Activated T-cell treated with anti-CD3 and anti-CD28 coated beads for 1 hour (primary cell): ENCODE results near the gene ANKEF1.
"Not testable (repeated sequence)": the region's sequence is repeated elsewhere in the genome, so short reads cannot be mapped to it uniquely, and the experiment has no call there.

Source experiments
- DNase-seq: peaks from one replicate; pipeline ENCODE4 v3.0.0-alpha.2; 2020; ENCODE audit warnings: low read depth

The ANKEF1 gene

GRCh38 chr20:10033905-10034650 lies 709 bp upstream of the ANKEF1 start:
- DNase-seq, result no peak

DNA sequence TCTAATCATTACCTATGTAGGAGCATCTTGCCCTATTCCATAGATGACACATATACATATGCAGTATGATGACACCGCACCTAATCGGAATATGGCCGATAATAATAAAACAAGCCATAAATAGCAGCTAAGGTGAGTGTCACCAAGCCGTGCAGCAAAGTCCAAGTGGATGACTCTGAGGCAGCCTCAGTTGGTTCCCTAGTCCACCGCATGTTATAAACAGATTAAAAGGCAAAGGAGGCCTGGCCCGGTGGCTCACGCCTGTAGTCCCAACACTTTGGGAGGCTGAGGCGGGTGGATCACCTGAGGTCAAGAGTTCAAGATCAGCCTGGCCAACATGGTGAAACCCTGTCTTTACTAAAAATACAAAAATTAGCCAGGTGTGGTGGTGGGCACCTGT lies 1.5 kb downstream of the ANKEF1 start:
- not testable (repeated sequence) for DNase-seq

DNA sequence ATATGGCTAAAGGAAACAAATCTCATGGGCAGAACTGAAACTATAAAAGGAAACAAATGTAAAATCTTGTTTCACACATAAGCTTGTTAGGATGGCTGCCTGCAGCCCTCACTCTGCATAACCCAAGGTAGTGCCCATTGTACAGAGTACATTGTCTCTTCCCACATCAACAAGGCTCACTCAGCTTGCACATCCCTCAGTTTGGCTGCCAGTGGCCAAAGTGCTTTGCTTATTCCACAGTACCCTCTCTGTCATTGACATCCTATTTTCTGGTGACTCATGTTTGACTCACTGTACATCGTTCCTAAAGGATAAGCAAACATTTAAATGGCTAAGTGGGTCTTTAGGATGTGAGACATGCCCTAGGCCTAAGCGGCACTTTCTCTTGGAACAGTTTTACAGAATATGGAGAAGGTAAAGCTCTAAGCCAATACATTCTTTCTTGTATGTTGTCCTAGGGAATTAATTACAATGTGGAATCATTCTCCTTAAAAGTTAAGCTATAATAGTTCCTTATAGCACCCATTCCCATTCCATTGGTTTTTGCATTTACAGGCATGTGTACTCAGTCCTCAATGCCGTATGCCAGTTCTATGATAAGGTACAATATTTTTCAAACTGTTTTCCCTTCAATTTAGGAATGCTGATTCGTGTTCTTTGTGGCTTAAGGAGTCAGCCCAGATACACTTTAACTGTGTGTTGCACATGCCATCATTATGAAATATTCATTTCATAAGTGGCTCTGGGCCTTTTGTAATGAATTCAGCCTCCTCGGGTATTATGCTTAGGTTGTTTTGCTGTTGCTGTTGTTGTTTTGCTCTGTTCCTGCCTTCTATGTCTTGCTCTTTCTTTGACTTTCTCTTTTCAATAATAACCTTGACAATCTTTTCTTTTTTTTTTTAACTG lies 5.5 kb downstream of the ANKEF1 start:
- no peak for DNase-seq

DNA sequence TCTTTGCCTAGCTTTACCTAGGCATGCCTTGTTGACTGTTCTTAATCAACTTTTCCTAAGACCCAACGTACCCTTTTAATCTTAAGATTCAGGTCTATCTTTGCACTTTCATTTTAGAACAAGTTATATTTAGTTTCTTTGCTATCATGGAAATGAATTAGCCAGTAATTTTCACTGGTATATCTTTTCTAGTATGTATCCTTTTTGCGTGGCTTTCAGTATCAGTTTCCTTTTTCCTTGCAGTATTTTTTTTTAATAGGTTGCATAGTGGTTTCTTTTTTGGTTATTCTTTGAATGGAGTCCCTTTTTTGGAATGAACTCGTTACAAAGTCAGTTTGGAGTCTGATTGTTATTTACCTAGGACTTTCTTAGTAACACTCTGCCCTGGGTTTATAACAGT lies 7.3 kb downstream of the ANKEF1 start:
- no peak for DNase-seq

GRCh38 chr20:10047427-10047826 lies 12.6 kb downstream of the ANKEF1 start:
- no peak for DNase-seq

DNA sequence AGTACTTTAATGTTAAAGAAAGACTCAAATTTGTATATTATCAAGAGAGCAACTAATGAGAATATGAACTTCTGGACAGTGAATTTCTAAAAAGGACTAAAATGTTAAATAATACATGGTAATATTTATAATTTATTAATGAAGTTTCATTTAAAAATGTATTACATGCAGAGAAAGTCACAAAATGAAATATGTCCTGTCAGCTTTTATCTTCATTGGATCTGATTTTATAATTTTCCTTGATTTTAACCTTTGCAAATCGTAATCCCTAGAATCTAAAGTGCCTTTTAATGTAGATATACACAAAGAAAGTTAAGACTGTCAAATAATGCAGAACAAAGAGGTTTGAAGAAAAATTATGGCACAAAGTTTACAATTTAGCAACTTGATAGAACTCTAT lies 16.4 kb downstream of the ANKEF1 start:
- DNase-seq, result no peak

DNA sequence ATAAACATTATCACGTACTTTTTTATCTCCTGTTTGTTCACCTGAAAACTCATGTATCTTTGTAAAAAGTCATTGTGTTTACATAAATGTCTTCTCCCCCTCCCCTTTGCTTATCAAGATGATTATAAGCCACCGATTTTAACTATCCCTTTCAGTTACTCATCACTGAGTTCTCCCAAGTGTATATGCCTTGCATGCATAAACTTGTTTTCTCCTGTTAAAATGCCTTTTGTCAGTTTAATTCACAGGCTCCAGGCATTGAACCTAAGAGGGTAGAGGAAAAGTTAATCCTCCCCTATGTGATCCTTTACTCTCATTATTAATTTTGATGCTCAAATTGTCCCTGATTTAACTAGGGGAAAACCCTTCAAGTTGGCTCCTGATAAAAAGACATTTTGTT lies 24.2 kb downstream of the ANKEF1 start:
- DNase-seq, result no peak

- no peak for DNase-seq
Observed at GRCh38 chr20:10060226-10060625, 25.4 kb downstream of the ANKEF1 start.

- DNase-seq, result no peak
Observed at GRCh38 chr20:10061641-10062040, 26.9 kb downstream of the ANKEF1 start.

GRCh38 chr20:10063482-10063881 lies 28.7 kb downstream of the ANKEF1 start:
- no peak for DNase-seq

DNA sequence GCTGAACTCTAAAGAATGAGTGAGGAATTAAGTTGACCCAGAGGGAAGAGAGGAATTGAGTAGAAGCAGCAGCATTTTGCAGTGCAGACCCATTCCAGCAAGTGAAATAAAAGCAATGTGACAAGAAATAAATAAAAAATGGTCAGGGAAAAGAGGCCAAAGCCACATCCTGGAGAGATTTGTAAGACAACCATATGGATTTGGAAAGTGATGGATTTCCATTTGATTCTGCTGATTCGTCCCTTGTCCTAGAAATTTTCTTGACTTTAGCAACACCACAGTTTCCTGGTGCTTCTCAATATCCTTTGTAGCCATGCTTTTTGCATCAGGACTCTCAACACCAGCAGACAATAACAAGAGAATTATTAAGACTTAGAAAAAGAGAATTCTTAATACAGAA lies 29.8 kb downstream of the ANKEF1 start:
- no peak for DNase-seq

GRCh38 chr20:10065154-10065833 lies 30.5 kb downstream of the ANKEF1 start:
- no peak for DNase-seq

GRCh38 chr20:10067321-10067720 lies 32.5 kb downstream of the ANKEF1 start:
- no peak for DNase-seq

- no peak for DNase-seq
Observed at GRCh38 chr20:10074513-10074912, 39.7 kb downstream of the ANKEF1 start.

GRCh38 chr20:10075606-10076005 lies 40.8 kb downstream of the ANKEF1 start:
- DNase-seq, result no peak

DNA sequence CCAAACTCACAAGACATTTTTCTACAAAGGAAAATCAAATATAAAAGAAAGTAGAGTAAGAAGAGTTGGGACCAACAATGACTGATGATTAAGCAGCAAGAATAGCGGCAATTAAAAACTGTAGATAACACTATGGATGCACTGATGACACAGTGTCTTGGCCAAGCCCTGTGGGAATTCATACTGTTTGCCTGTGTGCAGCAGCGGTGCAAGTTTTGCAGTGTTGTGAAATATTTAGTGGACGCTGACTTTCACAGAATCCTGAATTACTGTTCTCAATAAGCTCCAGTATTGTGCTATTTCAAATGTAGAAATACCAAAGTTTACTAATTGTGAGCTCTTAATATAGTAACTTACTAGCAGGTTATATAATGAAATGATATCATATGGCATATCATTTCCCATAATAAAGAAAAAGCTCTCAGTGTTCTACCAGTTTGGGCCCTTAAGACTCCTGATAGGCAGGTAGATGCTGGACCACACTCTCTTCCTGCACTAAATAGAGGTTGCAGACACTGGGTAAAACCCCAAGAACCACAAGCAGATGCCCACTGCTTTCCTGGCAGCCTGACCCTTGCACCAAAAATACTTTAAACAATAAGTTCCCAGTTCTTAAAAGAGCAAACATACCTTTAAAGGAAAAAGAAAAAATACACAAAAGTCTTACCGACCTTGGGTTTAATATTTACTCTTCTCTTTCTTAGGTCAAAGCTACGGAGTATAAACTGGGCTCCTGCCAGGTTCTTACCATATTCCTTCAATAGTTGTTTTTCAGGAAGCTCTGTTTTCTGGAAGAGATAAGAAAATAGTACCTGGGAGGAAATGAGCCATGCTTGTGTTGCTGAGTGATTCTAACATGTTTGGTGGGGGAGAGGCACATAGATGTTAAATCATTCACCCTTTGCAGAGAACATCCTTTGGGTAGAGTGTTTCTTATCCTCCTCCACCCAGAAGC lies 41.6 kb downstream of the ANKEF1 start:
- DNase-seq, result no peak

DNA sequence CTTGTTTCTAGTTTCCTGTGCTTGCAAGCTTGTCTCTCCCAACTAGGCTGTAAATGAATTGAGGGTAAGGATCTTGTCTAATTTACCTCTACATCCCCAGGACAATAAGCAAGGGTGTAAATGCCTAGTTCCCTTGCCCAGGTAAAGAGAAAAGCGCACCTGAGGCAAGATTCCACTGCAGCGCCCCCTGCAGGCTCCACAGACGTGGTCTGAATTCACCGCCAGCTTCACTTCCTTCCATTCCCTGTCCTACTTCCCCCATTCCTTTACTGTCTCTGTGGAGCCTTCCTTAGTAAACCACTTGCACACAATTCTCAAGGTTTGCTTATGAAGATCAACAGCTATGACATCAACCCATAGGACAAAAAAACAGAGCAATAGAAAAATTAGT lies 42.3 kb downstream of the ANKEF1 start:
- no peak for DNase-seq

- no peak for DNase-seq
Observed at GRCh38 chr20:10077886-10078285, 43.1 kb downstream of the ANKEF1 start.

GRCh38 chr20:10078403-10078802 lies 43.6 kb downstream of the ANKEF1 start:
- no peak for DNase-seq

GRCh38 chr20:10079964-10080363 lies 45.2 kb downstream of the ANKEF1 start:
- DNase-seq, result no peak

DNA sequence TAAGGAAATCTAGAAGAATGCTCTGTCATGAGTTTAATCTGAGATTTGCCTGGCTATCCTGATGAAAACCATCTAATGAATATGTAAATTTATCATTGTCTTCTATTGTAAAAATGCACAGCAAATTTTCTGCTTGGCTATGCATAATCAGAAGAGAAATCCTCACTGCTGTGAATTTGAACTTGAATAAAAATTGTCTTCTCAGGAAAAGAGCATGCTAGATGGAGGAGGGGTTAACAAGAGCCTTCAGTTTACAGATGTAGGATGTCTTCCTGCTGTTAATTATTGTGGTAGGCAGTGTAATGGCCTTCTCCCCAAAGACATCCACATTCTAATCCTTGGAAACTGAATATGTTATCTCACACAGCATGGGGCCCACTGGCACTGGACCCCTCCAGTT lies 45.8 kb downstream of the ANKEF1 start:
- DNase-seq, result no peak
